ENCODE data around the gene FGGY. TPM values are rescaled to one million over a fixed set of nuclear protein-coding genes. Genes with fewer than 3 reads are reported as not detected.
A peak's percentile ranks its signal among the peaks of the same experiment; 100 is the strongest.
"Not testable (repeated sequence)": the region's sequence is repeated elsewhere in the genome, so short reads cannot be mapped to it uniquely, and the experiment has no call there.

FGGY gene
- total RNA-seq, 4 donors from 2014 or later = 23.3 to 26.4 (median 25.3) TPM

- H3K27ac ChIP-seq (replicated peaks in 1 of 4) = peak overlapping the region; percentile 73 to 85 (median 74)
- intact Hi-C loops (cut with DNase I) = no loop called here
- WGBS = 67% methylated on average over 1 of the region's 1 CpG
- H3K9me3 ChIP-seq = no peaks in the 10 kb centered on the region
- no peak for DNase-seq (ENCODE audit: extremely low spot score)
- no peaks in the 10 kb centered on the region for H3K27me3 ChIP-seq
- H3K4me3 ChIP-seq = no peak overlapping the region
- H3K4me1 ChIP-seq = peaks cover 38 to 49% (median 46%) of the 10 kb centered on the region in 4 donors
- no peaks in the 10 kb centered on the region for H3K36me3 ChIP-seq
- TF ChIP-seq EP300 (IDR thresholded peaks at IDR 0.05) = no peak
- TF ChIP-seq POLR2A (IDR thresholded peaks at IDR 0.05; ENCODE audit: low read depth) = no peak
- no peak for TF ChIP-seq POLR2AphosphoS5 (IDR thresholded peaks at IDR 0.05)
- TF ChIP-seq, protein P1, sequence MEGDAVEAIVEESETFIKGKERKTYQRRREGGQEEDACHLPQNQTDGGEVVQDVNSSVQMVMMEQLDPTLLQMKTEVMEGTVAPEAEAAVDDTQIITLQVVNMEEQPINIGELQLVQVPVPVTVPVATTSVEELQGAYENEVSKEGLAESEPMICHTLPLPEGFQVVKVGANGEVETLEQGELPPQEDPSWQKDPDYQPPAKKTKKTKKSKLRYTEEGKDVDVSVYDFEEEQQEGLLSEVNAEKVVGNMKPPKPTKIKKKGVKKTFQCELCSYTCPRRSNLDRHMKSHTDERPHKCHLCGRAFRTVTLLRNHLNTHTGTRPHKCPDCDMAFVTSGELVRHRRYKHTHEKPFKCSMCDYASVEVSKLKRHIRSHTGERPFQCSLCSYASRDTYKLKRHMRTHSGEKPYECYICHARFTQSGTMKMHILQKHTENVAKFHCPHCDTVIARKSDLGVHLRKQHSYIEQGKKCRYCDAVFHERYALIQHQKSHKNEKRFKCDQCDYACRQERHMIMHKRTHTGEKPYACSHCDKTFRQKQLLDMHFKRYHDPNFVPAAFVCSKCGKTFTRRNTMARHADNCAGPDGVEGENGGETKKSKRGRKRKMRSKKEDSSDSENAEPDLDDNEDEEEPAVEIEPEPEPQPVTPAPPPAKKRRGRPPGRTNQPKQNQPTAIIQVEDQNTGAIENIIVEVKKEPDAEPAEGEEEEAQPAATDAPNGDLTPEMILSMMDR (IDR thresholded peaks at IDR 0.05) = no peak
Observed at GRCh38 chr1:59731591-59731990, 434.7 kb downstream of the FGGY start.

DNA sequence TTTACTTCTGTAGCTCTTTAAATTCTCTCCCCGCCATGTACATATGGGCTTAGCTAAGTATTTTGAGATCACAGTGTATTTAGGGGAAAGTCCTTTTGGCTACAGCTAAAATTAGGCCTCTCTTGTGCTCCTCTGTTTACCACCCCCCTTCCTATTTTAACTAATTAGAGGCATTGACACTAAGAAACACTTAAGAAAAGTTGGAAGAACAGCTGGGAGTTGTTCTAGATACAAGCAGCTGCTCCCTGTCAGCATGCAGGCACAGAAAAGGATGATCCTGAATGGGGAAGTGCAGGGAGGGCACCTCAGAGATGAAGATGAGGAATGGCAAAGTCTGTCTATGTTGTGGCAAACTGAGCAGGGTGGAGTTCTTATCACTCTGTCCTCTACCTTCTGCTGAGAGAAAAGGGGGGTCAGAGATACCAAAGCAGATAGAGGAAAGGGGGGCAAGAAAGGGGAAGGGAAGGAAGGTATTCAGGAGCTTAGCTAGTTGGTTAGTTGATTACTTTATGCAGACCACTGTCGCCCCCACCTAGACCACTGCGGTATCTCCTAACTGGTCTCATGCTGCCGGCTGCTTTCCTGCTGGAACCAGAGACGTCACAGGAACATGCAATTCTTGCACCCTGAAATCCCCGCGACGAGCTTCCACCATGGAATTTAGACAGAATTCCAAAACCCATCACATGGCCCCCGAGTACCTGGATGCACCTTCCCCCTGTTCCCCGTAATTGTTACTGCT, 435.5 kb downstream of the FGGY start:
- Histone ChIP-seq H3K36me3 (no peaks in the 10 kb centered on the region), H3K27me3 (no peaks in the 10 kb centered on the region), H3K27ac (replicated peaks in 1 of 4) (peak overlapping the region; percentile 73 to 85 (median 74)), H3K4me1 (peaks cover 38 to 49% (median 46%) of the 10 kb centered on the region in 4 donors), H3K9me3 (no peaks in the 10 kb centered on the region), H3K4me3 (no peak overlapping the region)
- WGBS = 79% methylated on average over 10 of the region's 10 CpGs
- DNase-seq (ENCODE audit: extremely low spot score) = no peak
- intact Hi-C loops (cut with DNase I) = no loop called here
- TF ChIP-seq EP300 (IDR thresholded peaks at IDR 0.05) = no peak
- no peak for TF ChIP-seq POLR2AphosphoS5 (IDR thresholded peaks at IDR 0.05)
- TF ChIP-seq, protein P1 (IDR thresholded peaks at IDR 0.05) = no peak
- no peak for TF ChIP-seq POLR2A (IDR thresholded peaks at IDR 0.05; ENCODE audit: low read depth)

- Histone ChIP-seq H3K27me3 (no peaks in the 10 kb centered on the region), H3K9me3 (no peaks in the 10 kb centered on the region), H3K4me3 (no peak overlapping the region), H3K4me1 (peaks cover 38 to 49% (median 46%) of the 10 kb centered on the region in 4 donors), H3K36me3 (no peaks in the 10 kb centered on the region), H3K27ac (replicated peaks in 1 of 4) (peak overlapping the region; percentile 63 to 75 (median 73))
- intact Hi-C loops (cut with DNase I) = no loop called here
- 78% methylated on average over 3 of the region's 3 CpGs for WGBS
- DNase-seq (ENCODE audit: extremely low spot score) = no peak
- TF ChIP-seq POLR2AphosphoS5 (IDR thresholded peaks at IDR 0.05) = peak in 1 of 2 donors; percentile 8
- TF ChIP-seq, protein P1 (IDR thresholded peaks at IDR 0.05) = no peak
Observed at GRCh38 chr1:59733443-59734141, 436.7 kb downstream of the FGGY start.

- WGBS = 80% methylated on average over 3 of the region's 3 CpGs
- H3K9me3 ChIP-seq; H3K27ac ChIP-seq (replicated peaks in 1 of 4); H3K27me3 ChIP-seq; intact Hi-C loops (cut with DNase I); DNase-seq (ENCODE audit: extremely low spot score); H3K4me3 ChIP-seq; H3K36me3 ChIP-seq: not testable (repeated sequence)
- peaks cover 27 to 36% (median 33%) of the 10 kb centered on the region in 4 donors for H3K4me1 ChIP-seq
Observed at GRCh38 chr1:59735927-59736326, 439.0 kb downstream of the FGGY start.

GRCh38 chr1:59736744-59737143, 439.9 kb downstream of the FGGY start:
- Histone ChIP-seq H3K36me3 (no peaks in the 10 kb centered on the region), H3K27ac (replicated peaks in 1 of 4) (no peak overlapping the region), H3K9me3 (no peaks in the 10 kb centered on the region), H3K4me1 (peaks cover 18 to 28% (median 25%) of the 10 kb centered on the region in 4 donors), H3K27me3 (no peaks in the 10 kb centered on the region), H3K4me3 (no peak overlapping the region)
- TF ChIP-seq POLR2AphosphoS5 (IDR thresholded peaks at IDR 0.05) = no peak
- no peak for TF ChIP-seq EP300 (IDR thresholded peaks at IDR 0.05)
- TF ChIP-seq, protein P1 (IDR thresholded peaks at IDR 0.05) = no peak
- TF ChIP-seq POLR2A (IDR thresholded peaks at IDR 0.05; ENCODE audit: low read depth) = no peak
- intact Hi-C loops (cut with DNase I) = no loop called here
- WGBS = 94% methylated on average over 3 of the region's 4 CpGs
- DNase-seq (ENCODE audit: extremely low spot score) = no peak

All from esophagus muscularis mucosa (tissue), 4 donors.